Mononuclear cell (primary cell): ENCODE results near the gene LYST. TPM values are rescaled to one million over a fixed set of nuclear protein-coding genes. Genes with fewer than 3 reads are reported as not detected.
"Not testable (repeated sequence)": the region's sequence is repeated elsewhere in the genome, so short reads cannot be mapped to it uniquely, and the experiment has no call there.

Experiments used
- H3K27me3 ChIP-seq: 2 replicates; pipeline ENCODE4 v1.6.0; 2011; ENCODE audit warnings: low read length, control low read depth; ENCODE audit not compliant: insufficient read depth
- H3K4me1 ChIP-seq: 2 replicates; pipeline ENCODE4 v1.5.1; 2011; ENCODE audit warnings: mild to moderate bottlenecking, low read length, control low read depth; ENCODE audit not compliant: insufficient read depth
- H3K4me3 ChIP-seq: 2 replicates; pipeline ENCODE4 v1.5.1; 2011; ENCODE audit warnings: mild to moderate bottlenecking, low read length, moderate library complexity
- H3K9me3 ChIP-seq: 2 replicates; pipeline ENCODE4 v1.5.1; 2011; ENCODE audit warnings: low read depth, mild to moderate bottlenecking, control low read depth, low read length
- total RNA-seq: library from RNA; depleted of rRNA; stranded (reverse); fragments of >200 nt; gene quantifications from one replicate; pipeline ENCODE4 v1.2.3, GENCODE V29; 2012

Gene LYST
- total RNA-seq, 1 donor: 59.6 TPM

- Histone ChIP-seq H3K27me3 (peaks cover 68% of the 10 kb centered on the region), H3K4me1 (peaks cover 21% of the 10 kb centered on the region), H3K9me3 (no peaks in the 10 kb centered on the region), H3K4me3 (no peak overlapping the region)
Observed at GRCh38 chr1:235648407-235648907, 218.2 kb downstream of the LYST start.

DNA sequence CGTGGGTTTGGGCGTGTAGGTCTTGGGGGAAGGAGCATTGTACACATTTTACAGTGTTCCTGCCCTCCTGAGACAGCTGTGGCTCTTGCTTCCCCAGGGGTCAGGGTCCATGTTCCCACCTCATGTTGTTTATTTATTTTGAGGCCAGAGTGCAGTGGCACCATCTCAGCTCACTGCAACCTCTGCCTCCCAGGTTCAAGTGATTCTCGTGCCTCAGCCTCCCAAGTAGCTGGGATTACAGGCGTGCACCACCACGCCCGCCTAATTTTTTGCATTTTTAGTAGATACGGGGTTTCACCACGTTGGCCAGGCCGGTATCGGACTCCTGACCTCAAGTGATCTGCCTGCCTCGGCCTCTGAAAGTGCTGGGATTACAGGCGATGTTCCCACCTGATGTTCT lies 219.2 kb downstream of the LYST start:
- not testable (repeated sequence) for H3K9me3 ChIP-seq, H3K4me3 ChIP-seq
- Histone ChIP-seq H3K4me1 (peaks cover 25% of the 10 kb centered on the region), H3K27me3 (peaks cover 59% of the 10 kb centered on the region)

DNA sequence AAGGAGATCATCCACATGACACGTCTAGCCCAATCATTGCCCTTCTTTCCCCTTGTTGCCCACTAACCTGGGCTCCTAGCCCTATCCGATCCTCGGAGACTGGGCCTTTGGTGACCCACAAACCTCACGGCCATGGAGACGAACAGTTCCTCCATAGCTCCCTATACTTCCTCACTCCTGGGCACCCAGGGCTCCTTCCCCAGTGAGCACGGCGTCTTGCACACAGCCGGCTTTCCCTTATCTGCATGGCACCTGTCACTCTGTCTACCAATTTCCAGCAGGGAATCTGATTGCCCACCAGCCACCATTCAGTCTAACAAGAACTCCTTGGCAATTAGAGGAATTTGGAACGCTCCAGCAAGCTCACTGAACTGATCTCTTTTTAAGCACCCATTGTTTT lies 220.2 kb downstream of the LYST start:
- Histone ChIP-seq H3K9me3 (no peaks in the 10 kb centered on the region), H3K27me3 (peaks cover 48% of the 10 kb centered on the region), H3K4me3 (no peak overlapping the region), H3K4me1 (peaks cover 36% of the 10 kb centered on the region)

DNA sequence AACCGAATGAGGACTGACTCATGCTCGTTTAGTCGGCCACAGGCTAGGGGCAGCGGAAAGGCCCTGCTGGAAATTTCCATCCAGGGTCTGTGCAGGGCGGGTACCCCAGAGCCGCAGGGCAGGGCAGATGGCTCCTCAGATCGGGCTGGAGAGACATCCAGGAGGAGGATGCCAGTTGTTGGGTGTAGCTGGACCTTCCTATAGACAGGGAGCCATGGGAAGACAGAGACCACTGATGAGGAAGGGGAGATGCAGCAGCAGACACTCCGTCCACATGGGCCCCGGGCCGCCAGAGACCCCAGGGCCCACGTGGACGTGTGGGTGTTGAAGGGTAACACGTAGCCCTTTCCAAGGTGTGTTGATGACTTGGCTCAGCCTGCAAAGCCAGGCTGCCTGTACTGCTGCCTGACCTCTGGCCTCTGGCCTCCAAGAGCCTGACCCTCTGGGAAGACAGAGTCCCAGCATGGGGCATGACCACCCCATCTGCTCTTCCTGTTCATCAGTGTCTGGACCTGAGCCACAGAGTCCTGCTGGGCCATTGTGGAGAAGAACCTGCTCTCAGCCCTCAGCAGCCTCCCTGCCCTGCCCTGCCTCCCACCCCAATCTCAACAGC lies 221.9 kb downstream of the LYST start:
- Histone ChIP-seq H3K4me1 (peaks cover 28% of the 10 kb centered on the region), H3K9me3 (no peaks in the 10 kb centered on the region), H3K4me3 (no peak overlapping the region), H3K27me3 (peaks cover 37% of the 10 kb centered on the region)

DNA sequence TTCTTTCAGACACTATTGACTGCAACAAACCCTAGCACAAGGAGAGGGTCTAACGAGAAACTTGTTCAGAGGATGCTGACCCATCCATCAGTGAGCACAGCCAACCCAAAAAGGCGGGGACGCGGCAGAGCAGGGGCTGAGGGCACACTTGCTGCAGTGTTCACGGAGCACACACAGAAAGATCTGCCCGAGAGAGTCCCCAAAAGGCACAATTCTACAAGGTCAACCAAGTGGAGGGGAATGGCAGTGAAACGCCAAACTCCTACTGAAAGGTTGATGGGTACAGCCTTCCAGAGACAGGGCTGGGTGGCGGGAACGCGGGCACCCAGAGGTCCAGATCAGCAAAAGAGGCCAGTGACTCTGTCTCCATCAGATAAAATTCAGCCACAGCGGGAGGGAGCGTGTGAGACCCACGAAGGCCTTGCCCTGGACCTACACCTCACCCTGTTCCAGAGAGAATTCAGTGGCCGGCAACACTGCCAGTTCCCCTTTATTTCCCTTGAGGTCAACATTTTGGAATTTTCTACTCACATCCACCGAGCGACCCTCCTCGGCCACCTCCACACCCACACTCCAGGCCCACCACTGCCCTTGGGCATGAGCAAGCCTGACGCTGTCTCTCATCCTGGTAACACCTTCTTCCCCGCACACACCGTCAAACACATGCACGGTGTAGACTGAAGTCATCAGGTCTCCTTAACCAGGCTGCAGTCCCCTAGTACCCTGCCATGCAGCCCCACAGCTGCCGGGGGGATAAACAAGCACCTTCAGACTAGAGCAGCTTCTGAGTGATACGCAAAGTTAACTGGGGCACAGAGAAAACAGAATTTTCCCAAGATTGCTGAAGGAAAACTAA lies 222.6 kb downstream of the LYST start:
- Histone ChIP-seq H3K4me1 (peaks cover 23% of the 10 kb centered on the region), H3K4me3 (no peak overlapping the region), H3K9me3 (no peaks in the 10 kb centered on the region), H3K27me3 (peaks cover 33% of the 10 kb centered on the region)

DNA sequence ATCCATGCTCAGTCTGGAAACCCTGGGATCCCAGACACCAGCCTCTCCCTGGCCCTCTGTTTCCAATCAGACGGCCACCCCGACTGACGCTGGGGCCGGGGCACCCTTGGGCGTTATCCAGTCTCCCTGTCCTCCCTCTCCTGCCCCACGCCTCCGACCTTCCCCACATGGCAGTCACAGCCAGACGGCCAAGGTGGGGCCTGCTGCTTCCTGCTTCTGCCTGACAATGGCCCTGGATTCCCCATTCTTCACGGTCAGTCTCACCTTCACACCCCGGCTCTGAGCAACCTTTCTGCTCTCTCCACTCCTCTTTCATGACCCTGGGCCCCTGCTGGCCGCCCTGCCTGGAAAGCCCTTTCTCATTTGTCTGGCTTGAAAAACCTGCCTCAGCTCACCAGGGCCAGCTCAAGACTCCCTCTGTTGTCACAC lies 223.7 kb downstream of the LYST start:
- Histone ChIP-seq H3K27me3 (peaks cover 22% of the 10 kb centered on the region), H3K9me3 (no peaks in the 10 kb centered on the region), H3K4me3 (no peak overlapping the region), H3K4me1 (peaks cover 15% of the 10 kb centered on the region)

GRCh38 chr1:235642011-235642942 lies 224.4 kb downstream of the LYST start:
- peaks cover 15% of the 10 kb centered on the region for H3K4me1 ChIP-seq
- no peaks in the 10 kb centered on the region for H3K9me3 ChIP-seq
- peaks cover 15% of the 10 kb centered on the region for H3K27me3 ChIP-seq
- H3K4me3 ChIP-seq: no peak overlapping the region

DNA sequence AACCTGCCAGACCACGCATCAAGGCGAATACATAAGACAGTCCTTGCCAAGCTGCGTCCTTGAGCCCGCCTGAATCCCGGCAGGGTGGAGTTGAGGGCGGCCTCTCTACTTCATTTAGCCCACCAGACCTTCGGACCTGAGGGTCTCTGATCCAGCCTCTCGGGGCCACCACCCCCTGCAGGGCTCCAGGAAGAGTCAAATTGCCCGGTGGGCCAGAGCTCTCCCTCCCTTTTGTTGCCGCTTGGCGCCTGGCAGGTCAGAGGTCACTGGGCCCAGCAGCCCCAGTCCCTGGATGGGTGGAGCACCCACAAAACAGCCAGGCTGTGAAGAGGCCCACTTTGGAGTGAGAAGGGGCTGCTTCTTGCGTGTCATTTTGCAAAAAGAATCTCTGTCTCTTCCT lies 226.1 kb downstream of the LYST start:
- Histone ChIP-seq H3K9me3 (no peaks in the 10 kb centered on the region), H3K27me3 (no peaks in the 10 kb centered on the region), H3K4me1 (peaks cover 15% of the 10 kb centered on the region), H3K4me3 (no peak overlapping the region)

GRCh38 chr1:235639226-235640205 lies 227.2 kb downstream of the LYST start:
- Histone ChIP-seq H3K4me1 (peaks cover 15% of the 10 kb centered on the region), H3K27me3 (no peaks in the 10 kb centered on the region), H3K9me3 (no peaks in the 10 kb centered on the region), H3K4me3 (no peak overlapping the region)

- not testable (repeated sequence) for H3K4me3 ChIP-seq, H3K9me3 ChIP-seq, H3K27me3 ChIP-seq
- H3K4me1 ChIP-seq: peaks cover 15% of the 10 kb centered on the region
Observed at GRCh38 chr1:235638612-235639011, 228.1 kb downstream of the LYST start.

DNA sequence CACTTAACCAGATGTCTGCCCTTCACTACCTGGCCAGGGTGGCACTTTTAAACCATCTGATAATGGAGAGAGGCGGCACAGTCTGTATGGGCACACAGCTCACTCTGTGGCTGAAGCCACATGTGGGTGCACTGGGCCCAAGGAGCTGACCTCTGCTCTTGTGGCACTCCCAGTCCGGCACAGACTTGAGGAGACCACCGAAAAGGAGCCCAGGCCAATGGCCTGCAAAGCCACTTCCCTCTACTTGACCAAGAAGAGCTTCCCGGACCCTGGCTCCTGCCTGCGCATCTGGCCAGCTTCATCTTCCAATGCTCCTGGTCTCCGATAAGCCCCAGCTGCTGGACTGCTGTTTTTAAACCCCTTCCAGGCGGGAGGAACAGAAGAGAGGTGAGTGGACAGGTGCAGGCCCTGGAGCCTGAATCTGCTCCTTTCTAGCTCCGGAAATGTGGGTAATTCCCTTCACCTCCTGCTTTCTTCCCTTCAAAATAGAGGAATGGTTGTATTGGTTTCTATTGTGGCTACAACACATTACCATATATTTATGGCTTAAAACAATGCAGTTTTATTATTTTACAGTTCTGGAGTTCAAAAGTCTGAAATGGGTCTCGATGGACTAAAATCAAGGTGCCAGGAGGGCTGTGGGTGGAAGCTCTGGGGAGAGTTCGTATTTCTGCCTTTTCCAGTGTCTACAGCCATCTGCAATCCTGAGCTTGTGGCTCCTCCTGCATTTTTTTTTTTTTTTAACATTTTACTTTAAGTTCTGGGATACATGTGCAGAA lies 228.8 kb downstream of the LYST start:
- Histone ChIP-seq H3K27me3 (no peaks in the 10 kb centered on the region), H3K4me1 (peaks cover 18% of the 10 kb centered on the region), H3K9me3 (no peaks in the 10 kb centered on the region), H3K4me3 (no peak overlapping the region)

DNA sequence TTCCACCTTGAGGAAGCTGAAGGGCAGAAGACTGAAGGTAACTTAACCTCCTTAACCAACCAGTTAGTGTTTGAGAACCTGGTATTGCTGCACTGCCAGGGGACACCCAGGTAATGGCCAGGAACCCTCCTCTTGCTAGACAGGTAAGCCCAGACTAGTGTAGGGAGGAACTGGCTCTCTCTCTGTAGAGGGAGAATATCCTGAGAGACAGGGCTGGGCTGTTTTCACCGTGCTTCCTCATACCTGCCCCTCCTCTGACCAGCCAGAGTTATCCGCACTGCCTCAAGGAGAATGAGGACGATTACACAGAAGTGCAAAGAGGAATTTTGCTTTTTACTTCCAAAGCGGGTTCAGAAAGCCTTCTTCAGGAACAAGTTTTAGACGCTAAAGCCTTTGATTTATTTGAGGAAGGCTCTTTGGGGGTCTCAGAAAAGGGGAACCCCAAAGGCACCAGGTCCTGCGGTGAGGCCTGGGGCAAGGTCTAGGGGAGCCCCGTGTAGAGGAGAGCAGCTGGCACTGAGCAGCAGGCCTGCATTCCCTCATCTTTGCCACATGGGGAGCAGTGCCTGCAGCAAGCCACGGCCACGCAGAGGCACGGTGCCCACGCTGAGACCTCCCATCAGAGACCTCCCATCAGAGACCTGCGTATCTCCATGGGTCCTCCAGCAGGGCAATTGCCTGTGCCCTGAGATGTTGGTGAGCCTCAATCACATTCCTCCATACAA lies 230.6 kb downstream of the LYST start:
- no peak overlapping the region for H3K4me3 ChIP-seq
- H3K4me1 ChIP-seq: peaks cover 4% of the 10 kb centered on the region
- no peaks in the 10 kb centered on the region for H3K27me3 ChIP-seq
- no peaks in the 10 kb centered on the region for H3K9me3 ChIP-seq
